Activated CD4-positive, alpha-beta T cell treated with anti-CD3 and anti-CD28 coated beads, Interleukin-2, amount 50 U/mL, for 24 hours (primary cell): ENCODE measurements around the gene MYLK3.
"Not testable (repeated sequence)": the region's sequence is repeated elsewhere in the genome, so short reads cannot be mapped to it uniquely, and the experiment has no call there.

Experiments used
- DNase-seq, 2 donors: peaks; one replicate each; pipeline ENCODE4 v3.0.0-alpha.2; 2020; ENCODE audit warnings: low read depth in 1 of 2, low spot score in 1 of 2

MYLK3 gene

GRCh38 chr16:46747777-46748651, at the start of gene MYLK3:
Gene MYLK3 (minus strand): TSS chr16:46748344. CDS start chr16:46748193, 151 bp downstream.
- DNase-seq, result no peak

- DNase-seq, result no peak
These were observed 49.4 kb upstream of the MYLK3 start for GRCh38 chr16:46797501-46797900.

- no peak for DNase-seq
These were observed 48.7 kb upstream of the MYLK3 start for GRCh38 chr16:46796764-46797269.

- no peak for DNase-seq
These were observed 45.7 kb upstream of the MYLK3 start for GRCh38 chr16:46793841-46794240.

GRCh38 chr16:46790599-46791270, 42.6 kb upstream of the MYLK3 start:
- DNase-seq, result no peak

GRCh38 chr16:46789499-46790414, 41.6 kb upstream of the MYLK3 start:
- DNase-seq, result peak; percentile 56 to 71

- DNase-seq, result no peak
These were observed 40.8 kb upstream of the MYLK3 start for GRCh38 chr16:46788891-46789474.

GRCh38 chr16:46787909-46788308, 39.8 kb upstream of the MYLK3 start:
- no peak for DNase-seq

- no peak for DNase-seq
These were observed 37.1 kb upstream of the MYLK3 start for GRCh38 chr16:46785076-46785845.

- DNase-seq, result not testable (repeated sequence)
These were observed 36.4 kb upstream of the MYLK3 start for GRCh38 chr16:46784569-46784968.

- DNase-seq, result no peak
These were observed 35.7 kb upstream of the MYLK3 start for GRCh38 chr16:46783800-46784199.

GRCh38 chr16:46782320-46782719, 34.2 kb upstream of the MYLK3 start:
- DNase-seq, result no peak

GRCh38 chr16:46777804-46778203, 29.7 kb upstream of the MYLK3 start:
- DNase-seq, result no peak

- no peak for DNase-seq
These were observed 27.1 kb upstream of the MYLK3 start for GRCh38 chr16:46775214-46775613.

- no peak for DNase-seq
These were observed 26.6 kb upstream of the MYLK3 start for GRCh38 chr16:46774743-46775177.

GRCh38 chr16:46772463-46772862, 24.3 kb upstream of the MYLK3 start:
- no peak for DNase-seq

- DNase-seq, result no peak
These were observed 20.7 kb upstream of the MYLK3 start for GRCh38 chr16:46768809-46769208.

- no peak for DNase-seq
These were observed 16.9 kb upstream of the MYLK3 start for GRCh38 chr16:46765050-46765449.

- DNase-seq, result no peak
These were observed 15.0 kb upstream of the MYLK3 start for GRCh38 chr16:46763147-46763546.

GRCh38 chr16:46762583-46762982, 14.4 kb upstream of the MYLK3 start:
- no peak for DNase-seq
